ENCODE data around the gene GUCA1A. TPM values are rescaled to one million over a fixed set of nuclear protein-coding genes. Genes with fewer than 3 reads are reported as not detected.

Gene GUCA1A
- total RNA-seq, 1 experiment from 2014 or later, result not detected

- TF ChIP-seq CTCF (IDR thresholded peaks at IDR 0.05 in 2 of 3, conservative IDR thresholded peaks at IDR 0.05 in 1 of 3; ENCODE audit: borderline replicate concordance in 1 of 3, insufficient read depth in 1 of 3, low read depth in 2 of 3, low read length in 2 of 3), result no peak
- no peak for TF ChIP-seq CBX3 (IDR thresholded peaks at IDR 0.05; ENCODE audit: low read depth)
- TF ChIP-seq POLR2AphosphoS5 (IDR thresholded peaks at IDR 0.05; ENCODE audit: low read depth, low read length), result no peak
- TF ChIP-seq TCF7L2 (IDR thresholded peaks at IDR 0.05; ENCODE audit: borderline replicate concordance, extremely low read depth, insufficient read depth, insufficient read length), result no peak
- TF ChIP-seq ZFX (IDR thresholded peaks at IDR 0.05), result no peak
- TF ChIP-seq RAD21 (IDR thresholded peaks at IDR 0.05; ENCODE audit: low read depth), result no peak
- no peak for TF ChIP-seq MAX (IDR thresholded peaks at IDR 0.05)
- no peak for TF ChIP-seq SP1 (IDR thresholded peaks at IDR 0.05; ENCODE audit: low read depth)
- no peak for TF ChIP-seq POLR2A (IDR thresholded peaks at IDR 0.05; ENCODE audit: borderline replicate concordance, extremely low read depth, insufficient read depth, insufficient read length)
Measured at GRCh38 chr6:42124223-42124836, 48.8 kb upstream of the GUCA1A start (continued).

- H3K27ac ChIP-seq (ENCODE audit: low read depth, low read length), result no peak overlapping the region
- no peaks in the 10 kb centered on the region for H3K9me2 ChIP-seq (ENCODE audit: insufficient read depth)
- no peaks in the 10 kb centered on the region for H3K27me3 ChIP-seq (ENCODE audit: insufficient read depth, low read length)
- no peak overlapping the region for H2AFZ ChIP-seq (ENCODE audit: low read depth, low read length, poor library complexity, severe bottlenecking)
- ChIA-PET RAD21 (ENCODE audit: low non-redundant PET in 1 of 2, low total read pairs in 2 of 2, uncharacterized antibody in 2 of 2, unreplicated experiment in 2 of 2) (no interaction called here), POLR2A (no interaction called here), CTCF (no interaction called here)
- no peak overlapping the region for H3K4me3 ChIP-seq (replicated peaks in 1 of 2; ENCODE audit: low read depth in 1 of 2, low read length in 2 of 2)
- no peak overlapping the region for H3K4me2 ChIP-seq (ENCODE audit: low read length)
- BruUV-seq (replicated peaks), result no TSS peak
- no peak for ATAC-seq
- peaks cover 31 to 49% of the 10 kb centered on the region in 2 experiments for H3K4me1 ChIP-seq (ENCODE audit: control insufficient read depth in 1 of 2, insufficient read depth in 2 of 2, low read length in 2 of 2)
- peaks cover 7% of the 10 kb centered on the region; the same call in 1 of the 2 replicates for H3K79me2 ChIP-seq (ENCODE audit: insufficient read depth, low read length)
- TF ChIP-seq TCF7L2 (IDR thresholded peaks at IDR 0.05; ENCODE audit: borderline replicate concordance, extremely low read depth, insufficient read depth, insufficient read length), result no peak
- no peak for TF ChIP-seq ZFX (IDR thresholded peaks at IDR 0.05)
- TF ChIP-seq YY1 (IDR thresholded peaks at IDR 0.05; ENCODE audit: extremely low read depth, insufficient replicate concordance, low read depth, low read length), result no peak
- TF ChIP-seq POLR2AphosphoS5 (IDR thresholded peaks at IDR 0.05; ENCODE audit: low read depth, low read length), result no peak
- TF ChIP-seq CEBPB (IDR thresholded peaks at IDR 0.05; ENCODE audit: low read depth), result no peak
- H3K36me3 ChIP-seq (ENCODE audit: control insufficient read depth in 1 of 2, insufficient read depth in 2 of 2, low read length in 2 of 2), result peaks cover 17 to 30% of the 10 kb centered on the region in 2 experiments; a peak in 2 of 4 replicates
- no peak for DNase-seq (ENCODE audit: low read depth, low spot score)
- H4K20me1 ChIP-seq (ENCODE audit: insufficient read depth), result no peaks in the 10 kb centered on the region
- intact Hi-C loops (cut with micrococcal nuclease), result no loop called here
- H3K9me3 ChIP-seq (ENCODE audit: control insufficient read depth in 1 of 2, insufficient read depth in 1 of 2, low read depth in 1 of 2, low read length in 2 of 2), result no peaks in the 10 kb centered on the region
- H3K9ac ChIP-seq (ENCODE audit: low read length), result no peak overlapping the region
Measured at GRCh38 chr6:42125231-42125630, 47.9 kb upstream of the GUCA1A start.
